KOPT-K1 (cell line): ENCODE results near the gene FBXO46.

Source experiments
- H3K27ac ChIP-seq: fragments of 200-600 bp; sonication (generic); 2 replicates; pipeline ENCODE4 v1.5.1; 2016; ENCODE audit warnings: antibody characterized with exemption, mild to moderate bottlenecking, low read depth, low read length; ENCODE audit not compliant: poor library complexity, severe bottlenecking
- H3K36me3 ChIP-seq: fragments of 200-600 bp; sonication (generic); 2 replicates; pipeline ENCODE4 v1.5.1; 2017; ENCODE audit warnings: antibody characterized with exemption, mild to moderate bottlenecking, low read length, moderate library complexity; ENCODE audit not compliant: insufficient read depth
- H3K9me3 ChIP-seq: fragments of 200-600 bp; sonication (generic); 2 replicates; pipeline ENCODE4 v1.5.1; 2017; ENCODE audit warnings: antibody characterized with exemption, low read length, mild to moderate bottlenecking; ENCODE audit not compliant: insufficient read depth, poor library complexity, severe bottlenecking

Gene FBXO46

GRCh38 chr19:45730368-45731288, at the start of gene FBXO46:
TSS of gene FBXO46 (minus strand) at chr19:45730896. CDS start at chr19:45713495, 17,401 bp downstream.
- no peaks in the 10 kb centered on the region for H3K36me3 ChIP-seq
- H3K9me3 ChIP-seq = no peaks in the 10 kb centered on the region
- peak within 1 kb of the TSS; percentile 71 for H3K27ac ChIP-seq

GRCh38 chr19:45780146-45780447, 49.4 kb upstream of the FBXO46 start:
- H3K27ac ChIP-seq = no peak overlapping the region
- H3K9me3 ChIP-seq = no peaks in the 10 kb centered on the region
- peaks cover 6% of the 10 kb centered on the region; the same call in 1 of the 2 replicates for H3K36me3 ChIP-seq

GRCh38 chr19:45779231-45780145, 48.8 kb upstream of the FBXO46 start:
- no peak overlapping the region for H3K27ac ChIP-seq
- peaks cover 6% of the 10 kb centered on the region; the same call in 1 of the 2 replicates for H3K36me3 ChIP-seq
- H3K9me3 ChIP-seq = no peaks in the 10 kb centered on the region

GRCh38 chr19:45778010-45778661, 47.4 kb upstream of the FBXO46 start:
- no peaks in the 10 kb centered on the region for H3K9me3 ChIP-seq
- peaks cover 6% of the 10 kb centered on the region; the same call in 1 of the 2 replicates for H3K36me3 ChIP-seq
- H3K27ac ChIP-seq = no peak overlapping the region

GRCh38 chr19:45777395-45777961, 46.8 kb upstream of the FBXO46 start:
- no peak overlapping the region for H3K27ac ChIP-seq
- no peaks in the 10 kb centered on the region for H3K9me3 ChIP-seq
- peaks cover 6% of the 10 kb centered on the region; the same call in 1 of the 2 replicates for H3K36me3 ChIP-seq

GRCh38 chr19:45774765-45775164, 44.1 kb upstream of the FBXO46 start:
- Histone ChIP-seq H3K9me3 (no peaks in the 10 kb centered on the region), H3K27ac (no peak overlapping the region), H3K36me3 (peaks cover 6% of the 10 kb centered on the region; the same call in 1 of the 2 replicates)

- Histone ChIP-seq H3K36me3 (peaks cover 6% of the 10 kb centered on the region; the same call in 1 of the 2 replicates), H3K9me3 (no peaks in the 10 kb centered on the region), H3K27ac (no peak overlapping the region)
Observed at GRCh38 chr19:45773384-45773783, 42.7 kb upstream of the FBXO46 start.

- H3K9me3 ChIP-seq = no peaks in the 10 kb centered on the region
- no peak overlapping the region for H3K27ac ChIP-seq
- peaks cover 6% of the 10 kb centered on the region; the same call in 1 of the 2 replicates for H3K36me3 ChIP-seq
Observed at GRCh38 chr19:45772912-45773311, 42.2 kb upstream of the FBXO46 start.

GRCh38 chr19:45772130-45772840, 41.6 kb upstream of the FBXO46 start:
- H3K27ac ChIP-seq = no peak overlapping the region

GRCh38 chr19:45771311-45771933, 40.7 kb upstream of the FBXO46 start:
- H3K9me3 ChIP-seq = no peaks in the 10 kb centered on the region
- H3K36me3 ChIP-seq = no peaks in the 10 kb centered on the region
- no peak overlapping the region for H3K27ac ChIP-seq

More at GRCh38 chr19:45772130-45772840, 41.6 kb upstream of the FBXO46 start:
- Histone ChIP-seq H3K9me3 (no peaks in the 10 kb centered on the region), H3K36me3 (peaks cover 4% of the 10 kb centered on the region; the same call in 1 of the 2 replicates)

GRCh38 chr19:45770192-45771101, 39.8 kb upstream of the FBXO46 start:
- Histone ChIP-seq H3K27ac (peak overlapping the region; percentile 32), H3K9me3 (no peaks in the 10 kb centered on the region), H3K36me3 (no peaks in the 10 kb centered on the region)

GRCh38 chr19:45769821-45770191, 39.1 kb upstream of the FBXO46 start:
- Histone ChIP-seq H3K36me3 (no peaks in the 10 kb centered on the region), H3K27ac (peak overlapping the region; percentile 32), H3K9me3 (no peaks in the 10 kb centered on the region)
